GM21367 (cell line): ENCODE data around the gene APMAP.

Source experiments
- ATAC-seq: cut with Tn5 transposase; IDR thresholded peaks from one replicate; pipeline ENCODE4 v1.9.1; 2021; ENCODE audit not compliant: unreplicated experiment

APMAP gene

GRCh38 chr20:24992487-24993205, at the start of gene APMAP:
Gene APMAP, minus strand, starts transcription at chr20:24992751. Its CDS starts 63 bp downstream, at chr20:24992688.
- peak; percentile 90 for ATAC-seq

GRCh38 chr20:25041813-25042530, 49.4 kb upstream of the APMAP start:
- ATAC-seq, result no peak

GRCh38 chr20:25040438-25040831, 47.9 kb upstream of the APMAP start:
- no peak for ATAC-seq

DNA sequence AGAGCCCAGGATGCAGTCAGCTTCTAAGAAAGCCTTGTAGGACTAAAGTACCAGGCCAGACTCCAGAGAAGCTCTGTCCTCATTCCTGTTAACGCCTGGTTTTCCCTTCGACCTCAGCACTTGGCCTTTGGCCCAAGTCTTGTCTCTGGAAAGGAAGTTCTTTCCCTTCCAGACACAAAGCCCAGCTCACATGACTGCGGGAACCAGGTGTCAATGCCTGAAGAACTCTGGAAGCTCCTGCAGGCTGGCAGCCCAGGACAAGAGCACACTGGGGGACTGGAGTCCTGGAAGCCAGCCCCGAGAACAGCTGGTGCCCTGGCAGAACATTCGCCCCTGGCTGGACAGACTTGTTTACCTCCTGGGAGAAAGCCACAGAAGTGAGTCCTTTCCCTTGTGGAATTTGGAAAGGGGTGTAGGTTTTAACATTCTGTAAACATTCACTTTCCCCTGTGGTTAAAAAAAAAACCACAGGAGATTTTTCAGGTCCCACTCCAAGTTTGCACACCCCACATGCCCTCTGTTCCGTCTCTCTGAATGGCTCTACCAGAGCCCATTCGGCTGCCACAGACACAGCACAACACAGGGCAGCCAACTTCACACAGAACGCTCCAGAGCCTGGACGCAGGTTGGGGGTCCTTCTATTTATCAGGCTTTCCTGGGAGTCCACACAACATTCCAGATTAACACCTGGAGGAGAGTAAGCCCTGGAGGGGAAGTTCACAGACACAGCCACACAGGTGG, 47.3 kb upstream of the APMAP start:
- ATAC-seq, result no peak

- ATAC-seq, result no peak
Measured at GRCh38 chr20:25038591-25039015, 46.1 kb upstream of the APMAP start.

- no peak for ATAC-seq
Measured at GRCh38 chr20:25038103-25038410, 45.5 kb upstream of the APMAP start.

DNA sequence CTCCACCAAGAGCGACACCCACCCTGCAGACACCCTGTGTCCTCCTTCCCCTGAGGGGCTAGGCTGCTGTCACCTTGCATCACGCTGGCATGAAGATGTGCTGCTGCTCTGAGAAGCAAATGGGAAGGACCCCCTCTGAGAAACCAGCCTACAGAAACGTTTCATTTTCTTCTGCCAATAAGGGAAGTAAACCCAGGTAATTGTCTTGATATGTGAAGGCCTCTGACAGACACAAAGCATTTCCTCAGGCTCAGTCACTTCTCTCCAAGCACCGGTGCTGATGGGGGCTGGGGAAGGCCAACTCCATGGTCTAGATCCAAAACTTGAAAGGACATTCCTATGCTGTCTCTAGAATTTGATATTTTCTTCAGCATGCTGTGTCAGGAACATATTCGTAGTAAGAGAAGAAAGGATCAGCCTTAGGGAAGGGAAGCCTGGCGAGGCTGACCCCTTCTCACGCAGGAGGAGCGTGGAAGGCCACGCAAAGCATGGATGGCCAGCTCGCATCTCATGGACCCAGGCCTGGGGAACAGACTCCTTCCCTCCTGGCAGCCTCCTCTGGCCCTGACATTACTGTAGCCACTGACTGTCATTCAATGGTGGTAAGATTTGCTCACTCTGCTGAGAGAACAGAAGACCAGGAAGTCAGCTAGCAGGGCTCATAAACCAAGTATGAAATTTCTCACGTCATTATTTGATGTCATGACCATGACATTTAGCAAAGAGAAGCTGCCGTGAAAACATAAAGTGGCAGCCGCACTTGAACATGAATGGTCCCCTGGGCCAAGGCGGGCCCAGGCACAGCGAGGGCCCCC, 44.9 kb upstream of the APMAP start:
- no peak for ATAC-seq

GRCh38 chr20:25036331-25036936, 43.9 kb upstream of the APMAP start:
- no peak for ATAC-seq

GRCh38 chr20:25035921-25036320, 43.4 kb upstream of the APMAP start:
- ATAC-seq, result no peak

DNA sequence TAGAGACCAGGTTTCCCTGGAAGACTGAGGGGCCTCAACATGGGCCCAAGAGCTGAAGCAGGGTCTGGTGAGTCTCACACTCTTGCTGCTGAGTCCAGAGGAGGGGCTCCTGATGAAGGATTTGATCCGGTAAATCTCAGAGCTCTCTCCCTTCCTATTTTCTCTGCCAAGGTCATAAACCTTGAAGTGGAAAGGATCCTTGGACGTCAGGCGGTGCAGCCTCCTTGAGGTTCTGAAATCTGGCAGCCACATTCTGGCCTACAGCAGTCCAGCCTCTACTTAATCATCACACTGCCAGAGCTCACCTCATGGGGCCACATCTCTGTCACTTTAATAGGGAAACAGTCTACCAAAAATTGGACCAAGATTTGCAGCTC, 41.4 kb upstream of the APMAP start:
- no peak for ATAC-seq

GRCh38 chr20:25033265-25033923, 40.8 kb upstream of the APMAP start:
- ATAC-seq, result no peak

- no peak for ATAC-seq
Measured at GRCh38 chr20:25032478-25033264, 40.1 kb upstream of the APMAP start.

DNA sequence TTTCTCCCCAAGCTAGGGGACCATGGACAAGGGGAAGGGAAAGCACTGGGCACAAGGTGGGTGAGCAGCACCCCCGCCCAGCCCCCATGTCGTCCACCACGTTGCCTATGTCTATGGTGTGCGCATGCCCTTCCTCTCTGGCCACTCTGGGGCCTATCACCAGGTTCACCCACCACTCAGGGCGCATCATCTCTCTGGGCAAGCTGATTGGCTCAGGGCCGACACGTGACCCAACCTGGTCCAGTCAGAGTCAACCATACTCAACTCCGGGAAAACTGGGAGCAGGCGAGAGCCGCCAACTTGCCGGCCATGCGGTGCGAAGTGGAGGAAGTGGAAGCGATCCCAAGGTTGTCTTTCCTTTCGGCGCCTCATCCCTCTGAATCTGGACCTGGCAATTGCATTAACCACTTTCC, 39.5 kb upstream of the APMAP start:
- no peak for ATAC-seq

DNA sequence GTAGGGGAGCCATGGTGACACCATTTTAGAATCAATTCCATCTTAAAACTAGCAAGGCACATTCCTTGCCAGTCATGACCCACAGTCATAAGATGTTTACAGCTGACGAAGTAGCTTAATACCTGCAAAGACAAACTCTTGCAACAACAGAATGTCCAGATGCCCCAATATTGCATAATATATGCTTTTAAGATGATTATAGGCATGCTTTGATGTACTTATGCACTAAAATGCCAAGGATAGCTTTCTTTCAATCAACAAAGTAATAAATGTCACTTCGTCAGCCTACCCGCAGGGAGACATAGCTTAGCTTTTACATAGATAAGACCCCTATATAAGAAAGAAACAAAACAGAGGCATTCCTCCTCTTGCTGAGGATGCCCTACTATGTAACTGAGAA, 38.7 kb upstream of the APMAP start:
- no peak for ATAC-seq

- no peak for ATAC-seq
Measured at GRCh38 chr20:25030649-25031207, 38.2 kb upstream of the APMAP start.

DNA sequence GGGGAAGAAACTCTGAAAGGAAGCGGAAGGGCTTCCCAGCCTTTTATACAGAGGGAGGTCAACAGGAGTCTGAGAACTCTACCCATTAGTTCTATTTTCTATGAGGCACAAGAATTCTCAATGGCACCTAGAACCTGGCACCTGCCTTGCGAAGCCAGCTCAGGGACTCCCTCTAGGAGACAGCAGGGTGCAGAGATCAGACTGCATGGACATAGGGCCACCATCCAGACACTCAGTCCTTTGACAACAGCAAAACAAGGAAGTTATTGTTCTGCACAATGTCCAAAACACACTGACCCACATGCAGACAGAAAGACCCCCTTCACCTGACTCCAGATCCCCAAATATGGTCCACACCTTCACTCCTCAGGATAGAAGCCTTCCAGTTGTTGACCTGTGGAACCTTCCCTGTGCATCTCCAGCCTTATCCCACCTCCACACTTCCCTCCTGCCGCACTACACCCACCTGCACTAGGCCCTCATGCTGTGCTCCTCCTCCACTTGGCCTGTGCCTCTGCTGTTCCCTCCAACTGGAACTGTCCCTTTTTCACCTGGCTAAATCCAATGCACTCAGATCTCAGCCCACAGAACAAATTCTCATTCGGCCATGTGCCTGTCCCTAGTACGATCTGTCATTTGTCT, 37.6 kb upstream of the APMAP start:
- no peak for ATAC-seq

- no peak for ATAC-seq
Measured at GRCh38 chr20:25025986-25026605, 33.5 kb upstream of the APMAP start.
